GM23338 (cell line): ENCODE results near the gene INSM2.

Experiments
- CREB1 ChIP-seq: fragments of 250-450 bp; sonication (Bioruptor Pico); IDR thresholded peaks from 2 replicates; pipeline ENCODE4 v1.5.0; 2020; ENCODE audit warnings: low read depth, mild to moderate bottlenecking, moderate library complexity
- CTCF ChIP-seq, 2 experiments: fragments of 200-600 bp in 1 of 2; sonication (generic) in 1 of 2; conservative IDR thresholded peaks; 2 replicates each; pipeline versions ENCODE4 v1.5.1 to v1.6.1; 2016 to 2017; ENCODE audit warnings: antibody characterized with exemption in 2 of 2, low read depth in 2 of 2, mild to moderate bottlenecking in 2 of 2, moderate library complexity in 1 of 2
- EZH2 ChIP-seq: fragments of 200-600 bp; sonication (generic); IDR thresholded peaks from one replicate; pipeline ENCODE4 v1.8.0; 2017; ENCODE audit warnings: antibody characterized with exemption, mild to moderate bottlenecking, low read depth; ENCODE audit not compliant: unreplicated experiment
- EZH2phosphoT487 ChIP-seq: fragments of 200-600 bp; sonication (generic); IDR thresholded peaks from one replicate; pipeline ENCODE4 v1.8.1; 2018; ENCODE audit warnings: antibody characterized with exemption; ENCODE audit not compliant: unreplicated experiment
- JUNB ChIP-seq: IDR thresholded peaks from one replicate; pipeline ENCODE4 v1.6.1; 2016; ENCODE audit warnings: antibody characterized with exemption; ENCODE audit not compliant: unreplicated experiment
- NANOG ChIP-seq: IDR thresholded peaks from 2 replicates; pipeline ENCODE4 v1.6.1; 2016; ENCODE audit warnings: antibody characterized with exemption, borderline replicate concordance
- POLR2AphosphoS5 ChIP-seq: IDR thresholded peaks from 2 replicates; pipeline ENCODE4 v1.6.1; 2016; ENCODE audit warnings: antibody characterized with exemption, low read depth
- STAT1 ChIP-seq: IDR thresholded peaks from one replicate; pipeline ENCODE4 v1.6.1; 2016; ENCODE audit warnings: antibody characterized with exemption; ENCODE audit not compliant: unreplicated experiment
- ZNF114 ChIP-seq: fragments of 250-450 bp; sonication (Bioruptor Pico); IDR thresholded peaks from 2 replicates; pipeline ENCODE4 v1.5.0; 2020; ENCODE audit warnings: mild to moderate bottlenecking, moderate library complexity
- ZNF462 ChIP-seq: fragments of 250-450 bp; sonication (Bioruptor Pico); IDR thresholded peaks from 2 replicates; pipeline ENCODE4 v1.5.0; 2020; ENCODE audit warnings: mild to moderate bottlenecking, moderate library complexity
- TF ChIP-seq, protein P1 (sequence below): IDR thresholded peaks from one replicate; pipeline ENCODE4 v1.6.1; 2018; ENCODE audit warnings: antibody characterized with exemption; ENCODE audit not compliant: unreplicated experiment
- TF ChIP-seq, protein P2 (sequence below): IDR thresholded peaks from 2 replicates; pipeline ENCODE4 v1.6.1; 2016; ENCODE audit warnings: antibody characterized with exemption

DNA sequence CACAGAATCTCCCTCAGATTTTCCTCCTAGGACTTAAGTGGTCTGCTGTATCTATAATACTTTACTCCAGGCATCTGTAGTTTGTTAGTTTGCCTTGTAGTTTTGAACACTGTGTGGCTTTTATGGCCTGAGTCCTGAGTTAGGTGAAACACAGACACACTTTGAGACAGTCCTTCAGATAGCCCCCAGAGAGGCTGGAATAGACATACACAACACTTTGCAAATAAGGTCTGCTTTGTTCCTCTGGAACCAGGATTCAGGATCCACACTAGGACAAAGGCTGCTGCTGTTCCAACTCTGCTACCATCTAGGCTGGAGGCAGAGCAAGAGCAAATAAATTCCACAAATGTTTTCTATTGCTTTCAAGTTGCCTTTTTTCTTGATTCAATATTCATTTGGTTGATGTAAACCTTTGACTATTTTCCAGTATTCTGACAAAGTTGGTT, 41.4 kb upstream of the INSM2 start:
- no peak for TF ChIP-seq CTCF (conservative IDR thresholded peaks at IDR 0.05; ENCODE audit: low read depth in 2 of 2)
- no peak for TF ChIP-seq EZH2
- no peak for TF ChIP-seq POLR2AphosphoS5
- TF ChIP-seq, protein P1, sequence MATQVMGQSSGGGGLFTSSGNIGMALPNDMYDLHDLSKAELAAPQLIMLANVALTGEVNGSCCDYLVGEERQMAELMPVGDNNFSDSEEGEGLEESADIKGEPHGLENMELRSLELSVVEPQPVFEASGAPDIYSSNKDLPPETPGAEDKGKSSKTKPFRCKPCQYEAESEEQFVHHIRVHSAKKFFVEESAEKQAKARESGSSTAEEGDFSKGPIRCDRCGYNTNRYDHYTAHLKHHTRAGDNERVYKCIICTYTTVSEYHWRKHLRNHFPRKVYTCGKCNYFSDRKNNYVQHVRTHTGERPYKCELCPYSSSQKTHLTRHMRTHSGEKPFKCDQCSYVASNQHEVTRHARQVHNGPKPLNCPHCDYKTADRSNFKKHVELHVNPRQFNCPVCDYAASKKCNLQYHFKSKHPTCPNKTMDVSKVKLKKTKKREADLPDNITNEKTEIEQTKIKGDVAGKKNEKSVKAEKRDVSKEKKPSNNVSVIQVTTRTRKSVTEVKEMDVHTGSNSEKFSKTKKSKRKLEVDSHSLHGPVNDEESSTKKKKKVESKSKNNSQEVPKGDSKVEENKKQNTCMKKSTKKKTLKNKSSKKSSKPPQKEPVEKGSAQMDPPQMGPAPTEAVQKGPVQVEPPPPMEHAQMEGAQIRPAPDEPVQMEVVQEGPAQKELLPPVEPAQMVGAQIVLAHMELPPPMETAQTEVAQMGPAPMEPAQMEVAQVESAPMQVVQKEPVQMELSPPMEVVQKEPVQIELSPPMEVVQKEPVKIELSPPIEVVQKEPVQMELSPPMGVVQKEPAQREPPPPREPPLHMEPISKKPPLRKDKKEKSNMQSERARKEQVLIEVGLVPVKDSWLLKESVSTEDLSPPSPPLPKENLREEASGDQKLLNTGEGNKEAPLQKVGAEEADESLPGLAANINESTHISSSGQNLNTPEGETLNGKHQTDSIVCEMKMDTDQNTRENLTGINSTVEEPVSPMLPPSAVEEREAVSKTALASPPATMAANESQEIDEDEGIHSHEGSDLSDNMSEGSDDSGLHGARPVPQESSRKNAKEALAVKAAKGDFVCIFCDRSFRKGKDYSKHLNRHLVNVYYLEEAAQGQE = no peak
- no peak for TF ChIP-seq ZNF462
- TF ChIP-seq EZH2phosphoT487 = no peak
- no peak for TF ChIP-seq CREB1 (CRISPR knock-in tag)
- TF ChIP-seq JUNB = no peak
- no peak for TF ChIP-seq ZNF114
- TF ChIP-seq STAT1 = no peak
- no peak for TF ChIP-seq NANOG
- TF ChIP-seq, protein P2, sequence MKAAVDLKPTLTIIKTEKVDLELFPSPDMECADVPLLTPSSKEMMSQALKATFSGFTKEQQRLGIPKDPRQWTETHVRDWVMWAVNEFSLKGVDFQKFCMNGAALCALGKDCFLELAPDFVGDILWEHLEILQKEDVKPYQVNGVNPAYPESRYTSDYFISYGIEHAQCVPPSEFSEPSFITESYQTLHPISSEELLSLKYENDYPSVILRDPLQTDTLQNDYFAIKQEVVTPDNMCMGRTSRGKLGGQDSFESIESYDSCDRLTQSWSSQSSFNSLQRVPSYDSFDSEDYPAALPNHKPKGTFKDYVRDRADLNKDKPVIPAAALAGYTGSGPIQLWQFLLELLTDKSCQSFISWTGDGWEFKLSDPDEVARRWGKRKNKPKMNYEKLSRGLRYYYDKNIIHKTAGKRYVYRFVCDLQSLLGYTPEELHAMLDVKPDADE = no peak
